GM19239 (cell line): ENCODE measurements around the gene TBX21.

Experiments
- DNase-seq: peaks from one replicate; pipeline ENCODE4 v3.0.0; 2011; ENCODE audit warnings: low spot score; ENCODE audit not compliant: insufficient read length
- FAIRE-seq: peaks from 2 replicates; lab custom pipeline; 2011; peaks lifted over from hg19 to GRCh38; lab: Jason Lieb, UNC

The TBX21 gene

DNA sequence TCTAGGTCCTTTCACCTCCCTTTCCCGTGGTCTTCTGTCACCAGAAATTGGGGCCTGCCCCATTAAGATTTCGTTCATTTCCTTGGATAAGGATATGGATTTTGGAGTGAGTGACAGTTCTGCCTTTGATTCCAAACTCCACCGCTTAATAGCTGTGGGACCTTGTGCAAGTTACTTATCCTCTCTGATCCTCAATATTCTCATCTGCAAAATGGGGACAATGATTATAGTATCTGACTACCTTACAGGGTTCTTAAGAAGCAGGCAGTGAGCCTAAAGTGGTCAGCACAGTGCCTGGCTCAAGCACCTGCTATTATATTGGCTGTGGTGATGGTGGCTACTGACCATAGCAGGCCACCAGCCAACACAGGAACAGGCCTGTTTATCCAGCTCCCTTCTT, 23.4 kb upstream of the TBX21 start:
- FAIRE-seq (no peak), DNase-seq (no peak)

DNA sequence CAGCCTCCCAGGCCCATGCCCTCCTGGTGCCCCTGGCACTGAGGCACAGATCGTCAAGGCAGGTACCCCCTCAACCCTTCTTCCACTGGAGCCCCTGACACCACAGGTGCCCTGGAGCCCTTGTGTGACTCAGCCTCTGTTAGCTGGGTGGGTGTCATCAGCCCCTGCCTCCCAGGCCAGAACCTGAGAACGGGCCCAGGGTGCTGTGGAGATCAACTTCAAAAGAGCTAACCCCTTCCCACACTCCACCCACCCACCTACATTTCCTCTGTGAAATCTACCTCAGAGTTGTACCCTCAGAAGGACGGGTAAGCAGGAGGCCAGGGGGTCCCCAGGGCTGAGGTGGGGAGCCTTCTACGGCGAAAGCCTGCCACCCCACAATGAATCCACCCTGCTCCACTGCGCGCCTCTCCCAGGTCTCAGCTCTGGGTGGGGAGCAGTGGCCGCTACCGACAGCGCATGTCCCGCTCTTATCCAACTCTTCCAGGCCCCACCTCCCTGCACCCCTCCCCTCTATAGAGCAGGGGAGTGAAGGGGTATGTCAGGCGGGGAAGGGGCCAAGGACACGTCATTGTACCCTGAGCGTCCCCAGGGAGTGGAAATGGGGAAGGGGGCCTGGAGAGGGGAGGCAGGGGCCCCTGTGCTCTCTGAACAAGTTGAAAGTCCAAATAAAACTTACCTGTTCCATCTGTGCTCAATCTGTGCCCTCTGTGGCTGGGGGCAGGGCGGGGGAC, 21.5 kb upstream of the TBX21 start:
- no peak for FAIRE-seq
- DNase-seq: no peak

DNA sequence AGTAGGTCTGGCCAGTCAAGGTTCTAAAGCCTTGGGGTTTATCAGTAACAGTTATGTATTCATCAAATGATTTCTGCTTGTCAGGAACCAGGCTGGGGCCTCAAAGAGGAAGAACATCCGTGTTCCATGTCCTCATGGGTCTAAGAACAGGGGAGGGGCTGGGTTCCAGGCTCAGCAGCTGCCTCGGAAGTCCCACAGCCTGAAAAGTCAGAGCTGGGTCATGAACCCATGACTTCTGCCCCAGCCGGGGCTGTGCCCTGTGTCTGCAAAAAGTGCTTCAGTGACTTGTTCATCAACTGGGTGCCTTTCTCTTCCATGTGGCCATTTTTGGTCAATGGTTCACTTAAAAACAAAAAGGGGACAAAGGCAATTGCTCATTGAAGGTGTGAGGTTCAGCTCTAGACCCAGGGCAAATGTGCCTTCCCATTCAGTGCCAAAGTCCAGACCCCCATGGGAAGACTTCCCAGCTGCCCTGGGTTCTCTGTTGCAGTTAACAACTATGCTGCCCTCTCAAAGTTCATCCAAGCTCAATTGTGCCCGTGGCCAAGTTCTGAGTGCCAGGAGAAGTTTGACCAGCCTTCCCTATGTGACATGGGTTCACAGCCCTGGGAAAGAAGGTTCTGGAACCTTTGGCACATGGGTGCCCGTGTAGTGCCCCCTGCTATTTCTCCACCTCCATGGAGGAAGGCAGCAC, 20.6 kb upstream of the TBX21 start:
- FAIRE-seq (no peak), DNase-seq (no peak)

DNA sequence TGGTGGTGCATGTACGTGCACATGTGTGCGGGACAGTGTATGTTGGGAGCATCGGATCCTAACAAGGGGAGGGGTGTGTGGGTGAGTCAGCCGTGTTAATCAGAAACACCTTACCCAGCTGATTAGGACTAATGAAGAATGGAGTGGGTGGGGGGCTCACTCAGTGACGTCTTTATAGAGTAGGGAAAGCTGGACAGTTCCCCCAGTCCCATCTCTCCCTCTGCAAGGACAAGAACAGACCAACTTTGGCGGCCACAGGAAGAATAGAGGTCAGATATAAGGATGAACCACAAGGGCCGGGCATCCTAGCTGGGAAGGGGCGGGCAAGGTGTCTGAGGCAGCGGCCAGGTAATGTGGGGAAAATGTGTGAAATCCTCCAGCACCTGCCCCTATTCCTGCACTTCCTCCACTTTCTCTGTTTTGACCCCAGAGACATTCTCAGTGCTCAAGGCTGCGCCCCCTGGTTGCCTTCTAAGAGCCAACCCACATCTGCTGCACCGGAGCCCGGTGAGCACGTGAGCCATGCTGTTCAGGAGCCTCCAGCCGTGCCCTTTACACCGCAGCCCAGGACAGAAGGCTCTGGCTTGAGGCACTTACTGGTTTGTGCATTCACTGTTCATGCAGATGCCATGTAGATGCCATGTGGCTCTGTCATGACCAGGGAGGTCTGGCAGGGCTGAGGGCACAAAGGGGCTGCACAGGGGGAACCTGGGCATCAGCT, 18.9 kb upstream of the TBX21 start:
- DNase-seq (no peak), FAIRE-seq (no peak)

DNA sequence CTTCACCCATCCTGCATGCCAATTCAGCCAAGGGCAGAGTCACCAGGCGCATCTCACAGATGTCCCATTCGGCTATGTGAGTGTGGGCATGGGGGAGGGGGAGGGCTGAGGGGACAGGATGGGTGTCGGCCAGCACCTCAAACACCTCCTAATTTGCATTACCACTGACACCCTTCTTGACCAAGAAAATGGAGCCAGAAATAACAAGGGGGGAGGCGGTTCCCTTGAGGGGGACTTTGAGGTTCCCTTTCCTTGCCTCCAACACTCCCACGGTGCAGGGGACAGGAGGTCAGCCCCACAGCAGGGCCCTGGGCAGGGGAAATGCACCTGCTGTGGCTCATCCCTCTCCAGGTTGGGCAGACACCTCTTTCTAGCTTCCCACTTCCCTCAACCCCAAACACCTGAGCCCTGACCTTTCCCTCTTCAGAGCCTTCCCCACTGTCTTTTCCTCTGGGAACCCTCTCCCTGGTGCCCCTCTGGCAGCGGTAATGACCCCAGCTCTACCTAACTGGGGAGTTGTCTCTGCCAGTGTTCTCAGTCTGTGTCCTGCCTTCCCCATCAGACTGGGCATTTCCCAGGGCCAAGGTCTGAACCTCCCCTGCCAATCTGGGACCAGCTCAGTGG, 18.2 kb upstream of the TBX21 start:
- FAIRE-seq: peak; percentile 66

DNA sequence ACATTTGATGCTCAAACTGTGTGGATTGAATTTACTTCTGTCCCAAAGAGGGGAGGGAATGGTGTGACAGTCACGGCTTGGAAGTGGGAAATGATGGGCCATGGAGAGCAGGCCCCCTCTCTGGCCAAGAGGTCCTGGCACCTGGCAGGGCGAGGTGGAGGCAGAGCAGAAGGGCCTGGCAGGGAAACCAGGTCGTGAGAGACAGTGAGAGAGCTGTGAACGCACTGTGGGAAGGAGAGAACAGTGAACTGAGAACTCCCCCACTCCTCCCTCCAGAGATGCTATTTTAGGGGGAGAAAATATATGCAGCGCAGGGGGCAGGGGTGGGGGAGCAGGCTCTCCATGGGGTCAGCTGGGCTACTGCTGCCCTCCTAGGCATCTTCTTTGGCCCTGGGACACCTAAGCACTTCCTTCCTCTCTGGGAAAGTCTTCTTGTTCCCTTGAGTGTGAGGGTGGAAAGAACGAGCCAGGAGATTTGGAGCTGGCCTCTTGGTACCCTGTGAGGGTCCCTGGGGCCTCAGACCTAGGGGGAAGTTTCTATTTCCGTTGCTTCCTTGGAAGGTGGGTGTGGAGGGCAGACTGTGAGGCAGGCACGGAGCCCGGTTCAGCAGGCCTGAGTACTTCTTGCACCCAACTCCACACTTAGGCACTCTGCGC, 17.2 kb upstream of the TBX21 start:
- FAIRE-seq: peak; percentile 8

More for the DNA sequence above, 18.2 kb upstream of the TBX21 start:
- no peak for DNase-seq

DNA sequence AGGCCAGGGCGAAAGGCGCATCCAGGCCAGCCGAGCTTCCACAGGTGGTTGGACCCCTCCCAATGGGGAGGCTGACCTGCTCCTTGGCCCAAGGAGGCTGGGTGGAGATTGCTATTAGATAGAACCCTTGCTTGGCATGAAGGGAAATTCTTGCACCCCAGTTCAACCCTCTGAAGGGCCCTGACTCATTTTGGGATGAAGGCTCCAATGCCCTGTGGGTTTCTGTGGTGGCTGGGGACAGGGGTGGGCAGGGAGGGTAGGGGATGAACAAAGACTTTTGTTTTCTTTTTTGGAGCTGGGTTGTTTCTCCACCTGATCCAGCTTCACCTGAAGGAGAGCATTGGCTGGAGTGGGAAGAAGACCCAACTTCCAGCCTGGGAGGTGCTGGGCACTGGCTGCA, 16.7 kb upstream of the TBX21 start:
- DNase-seq (no peak), FAIRE-seq (peak; percentile 81)

More for the DNA sequence above, 17.2 kb upstream of the TBX21 start:
- DNase-seq: no peak

DNA sequence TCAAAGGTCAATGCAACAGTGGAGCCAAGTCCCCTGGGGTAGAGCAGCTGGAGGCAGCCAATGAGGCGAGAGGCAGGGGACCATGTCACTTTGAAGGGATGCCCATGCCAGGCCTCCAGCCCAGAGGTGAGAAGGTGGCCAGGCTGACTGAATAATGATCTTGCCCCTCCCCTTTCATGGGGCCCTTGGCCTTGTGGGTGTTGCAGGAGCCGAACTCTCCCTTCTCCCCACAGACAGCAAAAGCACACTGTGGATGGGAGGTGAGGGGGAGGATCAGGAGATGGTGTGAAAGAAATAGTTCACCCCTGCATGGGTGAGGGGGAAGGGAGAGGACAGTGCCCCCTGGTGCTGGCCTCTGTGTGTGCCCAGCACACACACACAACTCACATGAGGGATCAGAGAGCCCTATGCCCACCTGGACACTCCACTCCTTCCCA, 15.8 kb upstream of the TBX21 start:
- FAIRE-seq (peak; percentile 61), DNase-seq (no peak)

DNA sequence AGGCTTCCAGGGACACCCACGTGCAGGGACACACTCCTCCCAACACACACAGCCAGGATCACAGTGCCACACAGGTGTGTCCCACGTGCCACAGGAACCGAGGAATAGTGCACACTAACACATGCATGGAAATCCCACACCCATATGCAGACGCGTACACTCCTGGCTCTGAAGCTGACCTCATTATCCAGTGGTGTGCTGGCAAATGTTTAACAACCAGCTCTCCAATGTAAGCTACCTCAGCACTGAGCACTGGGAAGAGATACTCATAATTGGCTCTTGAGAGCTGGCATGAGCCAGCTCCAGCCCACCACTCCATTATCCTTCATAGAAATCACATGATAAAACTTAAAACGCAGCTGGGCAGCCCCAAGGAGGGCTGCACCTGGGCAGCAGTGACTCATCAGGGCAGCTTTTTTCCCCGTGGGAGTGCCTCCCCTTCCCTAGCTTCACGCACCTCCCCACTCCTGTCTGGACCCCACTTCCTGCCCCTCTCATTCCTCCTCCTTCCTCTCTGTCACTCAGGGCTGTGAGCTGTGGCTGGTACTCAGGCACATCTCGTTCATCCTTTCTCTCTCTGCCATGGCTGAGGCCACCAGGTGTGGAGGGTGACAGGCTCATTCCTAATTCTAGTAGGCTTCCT, 14.9 kb upstream of the TBX21 start:
- DNase-seq (no peak), FAIRE-seq (peak; percentile 72)

DNA sequence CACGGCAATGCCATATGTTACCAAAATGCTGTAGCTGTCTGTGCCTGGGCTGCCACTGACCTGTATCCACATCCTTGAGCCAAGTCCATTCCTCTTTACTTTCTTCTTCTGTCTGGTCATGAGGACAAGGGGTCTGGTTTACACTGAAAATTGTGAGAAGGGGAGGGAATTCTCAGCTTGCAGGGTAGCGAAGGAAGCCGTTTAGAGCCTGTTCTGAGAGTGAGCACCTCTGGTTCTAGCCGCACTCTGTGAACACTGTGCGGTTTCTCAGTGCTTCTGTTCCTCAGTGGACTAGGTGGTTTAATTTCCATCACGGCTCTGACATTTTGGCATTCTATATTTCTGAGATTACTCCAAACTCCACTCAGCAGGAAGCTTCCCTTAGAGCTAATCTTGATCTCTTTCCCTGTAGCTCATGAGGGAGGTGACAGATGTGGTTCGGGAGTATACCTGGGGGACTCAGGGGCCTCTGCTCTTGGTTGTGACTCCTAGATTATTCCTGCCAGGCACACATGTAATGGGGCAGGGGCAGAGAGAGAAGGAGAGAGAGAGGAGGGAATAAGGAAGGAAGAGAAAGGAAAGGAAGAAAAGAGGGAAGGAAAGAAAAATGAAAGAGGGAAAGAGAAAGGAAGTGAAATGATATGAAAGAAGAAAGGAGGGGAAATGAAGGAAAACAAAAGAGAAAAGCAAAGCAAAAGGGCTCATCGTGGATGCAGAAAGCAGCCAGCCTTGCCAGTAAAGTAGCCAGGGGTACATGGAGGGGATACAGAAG, 14.2 kb upstream of the TBX21 start:
- DNase-seq: no peak
- peak; percentile 75 for FAIRE-seq

DNA sequence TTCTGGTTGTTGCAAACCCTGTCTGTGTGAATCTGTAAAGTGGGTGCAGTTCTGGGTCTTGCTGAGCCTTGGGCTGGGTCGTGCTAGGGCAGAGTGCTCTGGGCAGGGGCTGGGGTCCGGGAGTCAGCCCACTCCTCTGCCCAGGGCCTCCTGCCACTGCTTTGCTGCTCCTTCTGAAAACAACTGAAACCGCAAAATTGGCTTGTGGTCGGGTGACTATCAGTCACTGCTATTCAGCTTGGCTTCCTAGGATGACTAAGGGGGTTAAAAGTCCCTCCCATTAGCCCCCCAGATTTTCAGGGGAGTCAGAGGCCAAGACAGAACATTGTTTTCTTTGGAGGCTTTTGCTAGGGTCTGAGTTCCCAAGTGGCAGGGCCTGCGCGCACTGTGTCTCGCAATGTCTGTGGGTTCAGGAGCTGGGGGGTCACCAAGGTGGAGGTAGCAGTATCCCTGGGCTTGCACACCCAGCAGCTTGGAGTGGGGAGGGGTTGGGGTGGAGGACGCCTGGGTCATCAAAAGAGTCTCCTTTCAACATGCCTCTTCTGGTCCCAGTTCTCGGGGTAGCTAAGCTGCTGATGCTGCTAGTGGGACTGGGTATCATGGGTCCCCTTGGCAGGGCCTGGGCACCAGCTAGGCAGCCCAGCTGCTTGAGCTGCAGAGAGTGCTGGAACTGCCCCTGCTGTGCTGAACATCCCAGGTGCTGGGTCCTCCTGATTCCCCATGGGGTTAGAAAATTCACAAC, 13.5 kb upstream of the TBX21 start:
- FAIRE-seq: peak; percentile 68
- no peak for DNase-seq

DNA sequence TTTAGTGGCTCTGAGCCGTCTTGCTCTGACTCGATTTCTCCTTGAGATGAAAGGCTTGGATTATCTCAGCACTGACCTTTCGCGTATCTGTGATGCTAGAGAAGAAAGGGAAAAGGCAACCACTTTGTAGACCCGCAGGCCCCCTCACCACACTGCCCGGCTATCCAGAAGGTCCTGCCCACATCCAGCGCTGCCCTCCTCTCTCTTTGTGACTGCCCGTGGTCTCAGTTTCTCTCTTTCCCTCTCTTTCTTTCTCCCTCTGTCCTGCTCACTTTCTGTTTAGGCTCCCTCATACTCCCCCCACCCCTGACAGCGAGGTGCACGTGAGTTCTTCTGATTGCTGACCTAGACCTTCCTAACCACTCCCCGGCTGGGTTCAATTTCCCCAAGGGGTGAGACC, 12.8 kb upstream of the TBX21 start:
- no peak for FAIRE-seq
- no peak for DNase-seq

DNA sequence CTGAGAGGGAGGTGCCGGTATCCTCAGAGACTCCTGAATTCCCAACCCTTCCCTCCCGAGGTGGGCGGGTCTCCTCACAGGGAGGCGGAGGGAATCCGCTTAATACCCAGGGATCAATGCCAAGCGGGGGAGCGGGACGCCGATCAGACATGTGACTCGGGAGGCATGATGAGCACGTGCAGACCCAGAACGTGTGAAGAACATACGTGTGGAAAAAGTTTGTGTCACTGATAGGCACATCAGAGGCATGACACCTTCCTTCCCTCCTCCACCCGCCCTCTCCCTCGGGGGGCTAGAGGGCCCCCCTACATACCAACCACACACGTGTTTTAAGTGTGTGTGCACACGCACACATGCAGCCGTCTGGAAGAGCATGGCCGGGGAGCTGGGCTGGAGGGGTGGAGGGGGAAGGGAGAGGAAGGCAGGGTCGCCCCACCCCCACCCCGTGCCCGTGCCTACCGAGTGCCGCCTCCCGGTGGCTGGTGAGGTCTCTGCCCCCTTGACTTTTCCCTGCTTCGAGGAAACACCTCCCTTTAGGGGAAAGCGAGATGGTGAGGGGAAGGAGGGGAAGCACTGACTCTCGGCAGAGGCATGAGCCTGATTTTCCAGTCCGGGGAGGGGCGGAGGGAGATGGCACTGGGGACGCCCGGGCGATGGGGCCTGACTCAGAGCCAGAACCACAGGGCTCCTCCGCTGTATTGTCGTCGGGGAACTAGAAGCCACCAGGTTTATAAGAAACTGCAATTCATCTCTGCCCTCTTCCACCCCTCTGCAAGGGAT, 12.1 kb upstream of the TBX21 start:
- DNase-seq (no peak), FAIRE-seq (peak; percentile 79)

DNA sequence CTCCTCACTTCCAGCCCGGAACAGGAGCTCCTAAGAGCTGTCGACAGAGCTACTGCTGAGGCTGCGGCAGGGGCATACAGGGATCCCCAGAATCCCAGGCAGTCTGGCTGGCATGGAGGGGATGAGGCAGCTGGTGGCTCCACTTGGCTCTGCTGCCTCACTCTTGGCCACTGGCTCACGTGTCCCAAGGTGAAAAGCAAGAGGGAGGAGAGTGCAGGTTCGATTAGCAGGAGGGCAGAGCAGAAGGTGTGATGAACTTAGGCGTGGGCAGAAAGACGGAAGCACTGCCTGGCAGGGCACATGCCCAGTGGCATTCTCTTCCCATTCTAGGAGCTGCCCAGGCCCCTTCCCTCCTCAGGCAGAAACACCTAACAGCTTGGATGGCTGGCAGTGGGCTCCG, 11.3 kb upstream of the TBX21 start:
- FAIRE-seq (no peak), DNase-seq (no peak)

DNA sequence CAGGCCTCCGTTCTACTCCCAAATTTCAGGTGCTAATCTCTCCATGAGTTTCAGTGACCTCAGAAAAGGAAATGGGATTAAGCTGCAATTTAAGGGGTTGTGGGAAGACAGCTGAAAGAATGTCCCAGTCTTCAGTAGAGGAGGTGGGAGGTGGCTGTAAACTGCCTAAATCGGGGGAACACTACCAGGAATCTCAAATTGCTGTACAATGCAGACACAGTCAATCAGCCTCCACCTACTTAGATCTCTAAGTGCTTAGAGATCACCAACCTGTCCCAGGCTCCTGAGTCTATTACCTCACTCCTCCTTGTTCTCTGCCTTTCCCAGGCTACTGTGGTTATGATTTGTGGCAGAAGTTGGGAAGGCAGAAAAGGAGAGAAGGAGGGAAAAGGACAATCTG, 8.3 kb upstream of the TBX21 start:
- FAIRE-seq (no peak), DNase-seq (no peak)

DNA sequence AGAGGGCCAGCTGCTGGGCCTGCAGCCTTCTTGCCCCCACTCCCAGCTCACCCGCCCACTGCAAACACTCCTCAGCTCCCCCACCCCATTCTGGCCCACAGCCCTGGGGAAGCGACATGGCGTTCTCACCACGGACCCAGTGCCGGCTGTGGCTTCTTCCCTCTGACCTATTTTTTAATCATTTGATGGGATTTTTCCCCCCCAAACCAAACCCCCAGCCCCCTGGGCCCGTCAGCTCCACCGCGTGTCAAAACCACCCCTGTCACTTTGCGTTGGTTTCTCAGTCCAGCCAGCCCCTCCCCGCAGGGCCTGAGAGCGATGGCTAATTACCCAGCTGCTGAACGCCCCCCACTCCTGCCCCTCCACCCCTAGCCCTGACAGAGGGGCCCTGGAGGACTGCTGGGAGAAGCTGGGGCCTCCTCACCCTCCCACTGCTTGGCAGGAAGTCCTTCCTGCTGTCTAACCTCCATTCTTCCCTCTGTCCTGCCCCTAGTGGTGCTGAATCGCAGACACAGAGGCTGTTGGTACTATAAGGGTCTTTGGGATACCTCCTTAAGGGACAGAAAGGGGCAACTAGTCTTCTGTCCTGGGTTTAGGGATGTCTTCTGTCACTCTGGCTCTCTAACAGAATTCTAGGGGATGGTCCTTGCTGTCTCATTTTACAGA, 7.5 kb upstream of the TBX21 start:
- DNase-seq: no peak
- no peak for FAIRE-seq
